IMR-90 (cell line): ENCODE results near the gene TRIO. TPM values are rescaled to one million over a fixed set of nuclear protein-coding genes. Genes with fewer than 3 reads are reported as not detected.

ENCODE experiments used
- ATAC-seq: fragments of 200-7000 bp; cut with Tn5 transposase; 2 replicates; pipeline ENCODE4 v1.9.1; 2020; ENCODE audit warnings: low read depth, mild to moderate bottlenecking, moderate library complexity
- BruUV-seq: library from RNA; stranded (reverse); fragments of 400-500 nt; replicated peaks from 2 replicates; lab custom pipeline; 2021; lab: Mats Ljungman, UMichigan
- CTCF ChIA-PET: fragments of 300-600 bp; formaldehyde crosslinking; extraction: SDS; loops from one replicate; lab custom pipeline; 2021; ENCODE audit warnings: antibody characterized with exemption; lab: Yijun Ruan, JAX
- POLR2A ChIA-PET: fragments of 300-600 bp; sonication (Branson Sonifier 250); formaldehyde crosslinking; loops from one replicate; lab custom pipeline; 2022; ENCODE audit warnings: antibody characterized with exemption; ENCODE audit not compliant: unreplicated experiment; lab: Charles Lee
- DNase-seq: peaks from one replicate; pipeline ENCODE4 v3.0.0; 2013
- H2AFZ ChIP-seq: replicated peaks from 2 replicates; pipeline ENCODE3; 2013; ENCODE audit warnings: low read length, mild to moderate bottlenecking; ENCODE audit not compliant: poor library complexity
- H2AK5ac ChIP-seq: 2 replicates; pipeline ENCODE4 v1.6.1; 2013; ENCODE audit warnings: low read depth, low read length, inconsistent platforms
- H2AK9ac ChIP-seq: replicated peaks from 2 replicates; pipeline ENCODE3; 2013; ENCODE audit warnings: mild to moderate bottlenecking, low read depth, low read length, moderate library complexity; ENCODE audit not compliant: poor library complexity
- H2BK120ac ChIP-seq: 2 replicates; pipeline ENCODE4 v1.6.1; 2013; ENCODE audit warnings: low read depth, low read length, inconsistent platforms
- H2BK15ac ChIP-seq: 3 replicates; pipeline ENCODE4 v1.6.1; 2013; ENCODE audit warnings: low read depth, low read length, inconsistent platforms
- H2BK20ac ChIP-seq: 2 replicates; pipeline ENCODE4 v1.6.1; 2013; ENCODE audit warnings: low read depth, mild to moderate bottlenecking, inconsistent platforms, low read length, moderate library complexity
- H2BK5ac ChIP-seq: 2 replicates; pipeline ENCODE4 v1.6.1; 2013; ENCODE audit warnings: mild to moderate bottlenecking, low read depth, low read length, inconsistent platforms; ENCODE audit not compliant: poor library complexity, severe bottlenecking
- H3K14ac ChIP-seq: replicated peaks from 2 replicates; pipeline ENCODE4 v1.6.1; 2013; ENCODE audit warnings: low read depth, low read length, inconsistent platforms
- H3K18ac ChIP-seq: 2 replicates; pipeline ENCODE4 v1.6.1; 2013; ENCODE audit warnings: low read depth, low read length, control low read depth
- H3K23ac ChIP-seq: 2 replicates; pipeline ENCODE4 v1.6.1; 2013; ENCODE audit warnings: low read depth, low read length, inconsistent platforms
- H3K27ac ChIP-seq: 2 replicates; pipeline ENCODE4 v1.5.1; 2013; ENCODE audit warnings: mild to moderate bottlenecking, control low read depth, low read length; ENCODE audit not compliant: insufficient read depth
- H3K27me3 ChIP-seq: 2 replicates; pipeline ENCODE4 v1.6.1; 2013; ENCODE audit warnings: low read length; ENCODE audit not compliant: control insufficient read depth, insufficient read depth
- H3K36me3 ChIP-seq: 2 replicates; pipeline ENCODE4 v1.6.1; 2013; ENCODE audit warnings: low read length, mixed read lengths; ENCODE audit not compliant: control insufficient read depth, insufficient read depth
- H3K4ac ChIP-seq: 2 replicates; pipeline ENCODE4 v1.6.1; 2013; ENCODE audit warnings: low read depth, low read length, inconsistent platforms
- H3K4me1 ChIP-seq: 2 replicates; pipeline ENCODE4 v1.6.1; 2013; ENCODE audit warnings: low read length, mixed read lengths; ENCODE audit not compliant: control insufficient read depth, insufficient read depth
- H3K4me2 ChIP-seq: 2 replicates; pipeline ENCODE4 v1.6.1; 2013; ENCODE audit warnings: low read depth, mild to moderate bottlenecking, control low read depth, low read length, moderate library complexity
- H3K4me3 ChIP-seq: 2 replicates; pipeline ENCODE4 v1.5.1; 2013; ENCODE audit warnings: low read depth, mild to moderate bottlenecking, control low read depth, low read length, moderate library complexity; ENCODE audit not compliant: insufficient read depth
- H3K56ac ChIP-seq: 2 replicates; pipeline ENCODE4 v1.6.1; 2013; ENCODE audit warnings: low read length, inconsistent platforms; ENCODE audit not compliant: insufficient read depth; ENCODE audit errors: extremely low read depth
- H3K79me1 ChIP-seq, 2 experiments: 2 replicates each; pipeline ENCODE4 v1.6.1; 2013; ENCODE audit warnings: low read length in 2 of 2, inconsistent platforms in 1 of 2, low read depth in 1 of 2
- H3K9ac ChIP-seq: 2 replicates; pipeline ENCODE4 v1.6.1; 2013; ENCODE audit warnings: low read depth, low read length, control low read depth
- H3K9me1 ChIP-seq: 2 replicates; pipeline ENCODE4 v1.6.1; 2013; ENCODE audit warnings: low read length, inconsistent platforms; ENCODE audit not compliant: insufficient read depth
- H3K9me3 ChIP-seq: 2 replicates; pipeline ENCODE4 v1.6.1; 2013; ENCODE audit warnings: low read length; ENCODE audit not compliant: control insufficient read depth, insufficient read depth
- H4K20me1 ChIP-seq: 2 replicates; pipeline ENCODE4 v1.6.1; 2013; ENCODE audit warnings: low read length, inconsistent platforms; ENCODE audit not compliant: insufficient read depth
- H4K5ac ChIP-seq: 2 replicates; pipeline ENCODE4 v1.6.1; 2013; ENCODE audit warnings: mild to moderate bottlenecking, low read depth, low read length, control low read depth
- H4K8ac ChIP-seq, 2 experiments: 2 replicates each; pipeline ENCODE4 v1.6.1; 2013; ENCODE audit warnings: low read depth in 2 of 2, low read length in 2 of 2, control low read depth in 1 of 2, inconsistent platforms in 1 of 2
- H4K91ac ChIP-seq: 2 replicates; pipeline ENCODE4 v1.6.1; 2013; ENCODE audit warnings: low read depth, low read length, inconsistent platforms; ENCODE audit not compliant: insufficient read depth
- BHLHE40 ChIP-seq: fragments of 150-350 bp; IDR thresholded peaks from 2 replicates; pipeline ENCODE4 v1.6.1; 2016; ENCODE audit warnings: mild to moderate bottlenecking, low read depth, low read length
- CEBPB ChIP-seq: IDR thresholded peaks from 2 replicates; pipeline ENCODE4 v1.6.1; 2012; ENCODE audit warnings: low read depth, low read length, improper control_type of control experiment
- CHD1 ChIP-seq: IDR thresholded peaks from 2 replicates; pipeline ENCODE4 v1.6.1; 2012; ENCODE audit warnings: low read depth, low read length, improper control_type of control experiment
- FOS ChIP-seq: fragments of 150-350 bp; IDR thresholded peaks from 2 replicates; pipeline ENCODE4 v1.6.1; 2016; ENCODE audit warnings: low read depth, low read length
- MAFK ChIP-seq: IDR thresholded peaks from 2 replicates; pipeline ENCODE4 v1.6.1; 2012; ENCODE audit warnings: low read depth, low read length, improper control_type of control experiment
- MAZ ChIP-seq: IDR thresholded peaks from 2 replicates; pipeline ENCODE4 v1.6.1; 2012; ENCODE audit warnings: low read depth, mild to moderate bottlenecking, low read length, improper control_type of control experiment, moderate library complexity, borderline replicate concordance
- MXI1 ChIP-seq: IDR thresholded peaks from 2 replicates; pipeline ENCODE4 v1.6.1; 2012; ENCODE audit warnings: low read depth, mild to moderate bottlenecking, low read length, moderate library complexity, borderline replicate concordance
- NFE2L2 ChIP-seq: fragments of 150-350 bp; IDR thresholded peaks from 2 replicates; pipeline ENCODE4 v1.6.1; 2016; ENCODE audit warnings: low read depth, mild to moderate bottlenecking, low read length
- POLR2A ChIP-seq: IDR thresholded peaks from 2 replicates; pipeline ENCODE4 v1.6.1; 2012; ENCODE audit warnings: mild to moderate bottlenecking, low read depth, low read length
- RAD21 ChIP-seq: IDR thresholded peaks from 2 replicates; pipeline ENCODE4 v1.6.1; 2012; ENCODE audit warnings: low read length, improper control_type of control experiment
- RCOR1 ChIP-seq: IDR thresholded peaks from 2 replicates; pipeline ENCODE4 v1.6.1; 2012; ENCODE audit warnings: mild to moderate bottlenecking, low read length, improper control_type of control experiment; ENCODE audit not compliant: insufficient replicate concordance
- RFX5 ChIP-seq: IDR thresholded peaks from 2 replicates; pipeline ENCODE4 v1.8.0; 2012; ENCODE audit warnings: low read depth, mild to moderate bottlenecking, low read length, moderate library complexity
- SMC3 ChIP-seq: fragments of 150-350 bp; IDR thresholded peaks from 2 replicates; pipeline ENCODE4 v1.6.1; 2016; ENCODE audit warnings: low read depth, mild to moderate bottlenecking, antibody characterized with exemption, low read length, moderate library complexity
- WGBS, 2 experiments: methylation state at CpG; one replicate each; pipeline versions ENCODE4 v1.1.5 to v1.1.7; 2013; ENCODE audit warnings: missing lambda C conversion rate in 2 of 2; ENCODE audit not compliant: insufficient read length in 1 of 2; ENCODE audit errors: extremely low coverage in 2 of 2; 5-methylcytosine and 5-hydroxymethylcytosine counted together
- dilution Hi-C: fragments of 300-500 bp; cut with HindIII; formaldehyde crosslinking; loops from one replicate; pipeline ENCODE4 v1.14.3; 2018; ENCODE audit warnings: low sequenced_read_pairs; ENCODE audit not compliant: unreplicated experiment
- in situ Hi-C: fragments of 300-500 bp; cut with MboI; formaldehyde crosslinking; loops from 3 replicates; pipeline ENCODE4 v1.14.3; 2019; ENCODE audit warnings: low sequenced_read_pairs, inconsistent platforms, mixed read lengths
- intact Hi-C: fragments of 100-400 bp; cut with micrococcal nuclease; formaldehyde crosslinking; loops from 2 replicates; pipeline ENCODE4 v1.10.0; 2022
- polyA plus RNA-seq, 3 experiments: library from polyadenylated mRNA; depleted of rRNA; stranded (reverse); fragments of >200 nt; gene quantifications; 2 replicates each; pipeline ENCODE4 v1.2.3, GENCODE V29; 2012; ENCODE audit warnings: low replicate concordance in 1 of 3
- total RNA-seq: library from RNA; depleted of rRNA; stranded (reverse); fragments of >200 nt; gene quantifications from 2 replicates; pipeline ENCODE4 v1.2.3, GENCODE V29; 2012
- TF ChIP-seq, protein P1 (sequence below): fragments of 150-350 bp; IDR thresholded peaks from 2 replicates; pipeline ENCODE4 v1.6.1; 2016; ENCODE audit warnings: low read depth, mild to moderate bottlenecking, low read length, moderate library complexity, borderline replicate concordance
- TF ChIP-seq, protein P2 (sequence below): fragments of 150-350 bp; IDR thresholded peaks from 2 replicates; pipeline ENCODE4 v1.6.1; 2017; ENCODE audit warnings: mild to moderate bottlenecking, antibody characterized with exemption, low read length, low read depth
- TF ChIP-seq, protein P3 (sequence below): conservative IDR thresholded peaks from 2 replicates; pipeline ENCODE4 v1.5.1; 2012; ENCODE audit warnings: mild to moderate bottlenecking, low read depth, low read length, improper control_type of control experiment

TRIO gene
- total and polyA plus RNA-seq, 2 of the 4 experiments (the other 2 are of a cell fraction), result 206 to 522 TPM

DNA sequence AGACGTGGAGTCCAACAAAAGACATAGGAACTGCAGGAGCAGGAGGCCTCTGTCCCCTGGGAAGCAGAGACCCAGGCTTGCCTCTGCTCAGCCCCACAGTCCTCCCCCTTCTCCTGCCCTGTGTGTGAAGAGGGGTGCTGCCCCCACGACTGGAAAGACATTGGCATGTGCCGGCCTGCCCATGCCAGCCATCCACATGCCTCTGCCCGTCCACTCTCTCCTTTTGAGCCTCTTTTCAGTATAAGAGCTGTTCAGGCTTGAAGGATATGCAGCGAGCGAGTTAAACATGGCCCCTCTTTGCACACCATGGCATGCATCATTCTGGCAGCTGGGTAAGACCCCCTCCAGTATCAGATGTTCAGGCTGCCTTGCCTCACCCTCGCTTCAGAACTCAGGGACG lies 278.7 kb downstream of the TRIO start:
- H3K14ac ChIP-seq, result no peak overlapping the region
- H2AFZ ChIP-seq, result no peak overlapping the region
- peaks cover 56 to 99% of the 10 kb centered on the region in 2 experiments for H3K79me1 ChIP-seq
- H4K8ac ChIP-seq, result no peak overlapping the region
- no peak overlapping the region for H2BK5ac ChIP-seq
- DNase-seq (no peak), ATAC-seq (no peak)
- CTCF ChIA-PET, result no interaction called here
- no peak overlapping the region for H2BK120ac ChIP-seq
- in situ Hi-C loops, result loop anchor here (25.0 kb wide), 1 partner anchor 590 kb away; no protein-coding TSS in a partner anchor
- H3K23ac ChIP-seq, result 0 out of 2 replicates have a peak overlapping the region, but pooled peaks have one; percentile 16
- no peak overlapping the region for H3K4me3 ChIP-seq
- H4K5ac ChIP-seq, result no peak overlapping the region
- no peak overlapping the region for H3K18ac ChIP-seq
- H3K9me1 ChIP-seq, result peaks cover 49% of the 10 kb centered on the region
- peaks cover 84% of the 10 kb centered on the region for H3K36me3 ChIP-seq
- no peak overlapping the region for H3K4me2 ChIP-seq
- H4K20me1 ChIP-seq, result peaks cover 100% of the 10 kb centered on the region
- intact Hi-C loops, result no loop called here
- H3K9me3 ChIP-seq, result no peaks in the 10 kb centered on the region
- 100% methylated on average over 1 of the region's 8 CpGs; no CpG with 5 or more reads in 1 of the 2 experiments for WGBS, 2 experiments
- no TSS peak for BruUV-seq
- no peaks in the 10 kb centered on the region for H3K27me3 ChIP-seq
- no peak overlapping the region for H4K91ac ChIP-seq
- H2BK15ac ChIP-seq, result no peak overlapping the region
- peaks cover 29% of the 10 kb centered on the region for H3K4me1 ChIP-seq
- POLR2A ChIA-PET, result no interaction called here
- no peak overlapping the region for H3K9ac ChIP-seq
- dilution Hi-C loops, result no loop called here
- H2AK5ac ChIP-seq, result no peak overlapping the region
- H3K27ac ChIP-seq, result no peak overlapping the region
- H2AK9ac ChIP-seq, result no peak overlapping the region
- H2BK20ac ChIP-seq, result no peak overlapping the region
- no peak overlapping the region for H3K56ac ChIP-seq
- TF ChIP-seq SMC3 (no peak), NFE2L2 (no peak), MAZ (no peak), RAD21 (no peak), MAFK (no peak), FOS (no peak), MXI1 (no peak), BHLHE40 (no peak), RFX5 (no peak), CEBPB (no peak), CHD1 (no peak), POLR2A (no peak), RCOR1 (no peak)
- TF ChIP-seq, protein P1, sequence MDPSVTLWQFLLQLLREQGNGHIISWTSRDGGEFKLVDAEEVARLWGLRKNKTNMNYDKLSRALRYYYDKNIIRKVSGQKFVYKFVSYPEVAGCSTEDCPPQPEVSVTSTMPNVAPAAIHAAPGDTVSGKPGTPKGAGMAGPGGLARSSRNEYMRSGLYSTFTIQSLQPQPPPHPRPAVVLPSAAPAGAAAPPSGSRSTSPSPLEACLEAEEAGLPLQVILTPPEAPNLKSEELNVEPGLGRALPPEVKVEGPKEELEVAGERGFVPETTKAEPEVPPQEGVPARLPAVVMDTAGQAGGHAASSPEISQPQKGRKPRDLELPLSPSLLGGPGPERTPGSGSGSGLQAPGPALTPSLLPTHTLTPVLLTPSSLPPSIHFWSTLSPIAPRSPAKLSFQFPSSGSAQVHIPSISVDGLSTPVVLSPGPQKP, result no peak
- TF ChIP-seq, protein P2, sequence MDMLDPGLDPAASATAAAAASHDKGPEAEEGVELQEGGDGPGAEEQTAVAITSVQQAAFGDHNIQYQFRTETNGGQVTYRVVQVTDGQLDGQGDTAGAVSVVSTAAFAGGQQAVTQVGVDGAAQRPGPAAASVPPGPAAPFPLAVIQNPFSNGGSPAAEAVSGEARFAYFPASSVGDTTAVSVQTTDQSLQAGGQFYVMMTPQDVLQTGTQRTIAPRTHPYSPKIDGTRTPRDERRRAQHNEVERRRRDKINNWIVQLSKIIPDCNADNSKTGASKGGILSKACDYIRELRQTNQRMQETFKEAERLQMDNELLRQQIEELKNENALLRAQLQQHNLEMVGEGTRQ, result no peak
- TF ChIP-seq, protein P3, sequence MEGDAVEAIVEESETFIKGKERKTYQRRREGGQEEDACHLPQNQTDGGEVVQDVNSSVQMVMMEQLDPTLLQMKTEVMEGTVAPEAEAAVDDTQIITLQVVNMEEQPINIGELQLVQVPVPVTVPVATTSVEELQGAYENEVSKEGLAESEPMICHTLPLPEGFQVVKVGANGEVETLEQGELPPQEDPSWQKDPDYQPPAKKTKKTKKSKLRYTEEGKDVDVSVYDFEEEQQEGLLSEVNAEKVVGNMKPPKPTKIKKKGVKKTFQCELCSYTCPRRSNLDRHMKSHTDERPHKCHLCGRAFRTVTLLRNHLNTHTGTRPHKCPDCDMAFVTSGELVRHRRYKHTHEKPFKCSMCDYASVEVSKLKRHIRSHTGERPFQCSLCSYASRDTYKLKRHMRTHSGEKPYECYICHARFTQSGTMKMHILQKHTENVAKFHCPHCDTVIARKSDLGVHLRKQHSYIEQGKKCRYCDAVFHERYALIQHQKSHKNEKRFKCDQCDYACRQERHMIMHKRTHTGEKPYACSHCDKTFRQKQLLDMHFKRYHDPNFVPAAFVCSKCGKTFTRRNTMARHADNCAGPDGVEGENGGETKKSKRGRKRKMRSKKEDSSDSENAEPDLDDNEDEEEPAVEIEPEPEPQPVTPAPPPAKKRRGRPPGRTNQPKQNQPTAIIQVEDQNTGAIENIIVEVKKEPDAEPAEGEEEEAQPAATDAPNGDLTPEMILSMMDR, result no peak
- H3K4ac ChIP-seq, result no peak overlapping the region
